PFSK-1 (cell line): Measurements from ENCODE around the gene LGR5.

Experiments
- FOXP2 ChIP-seq: optimal IDR thresholded peaks from 2 replicates; pipeline ENCODE3; 2011; ENCODE audit warnings: borderline replicate concordance, control low read depth, inconsistent platforms; ENCODE audit not compliant: insufficient read depth; ENCODE audit errors: extremely low read length, extremely low read depth
- POLR2AphosphoS5 ChIP-seq: IDR thresholded peaks from 2 replicates; pipeline ENCODE4 v1.6.1; 2012; ENCODE audit warnings: low read depth, mild to moderate bottlenecking, control low read depth, low read length, moderate library complexity
- SIN3A ChIP-seq: IDR thresholded peaks from 2 replicates; pipeline ENCODE4 v1.6.1; 2012; ENCODE audit warnings: mild to moderate bottlenecking, low read length, moderate library complexity, borderline replicate concordance; ENCODE audit not compliant: insufficient read depth
- TAF1 ChIP-seq: IDR thresholded peaks from 2 replicates; pipeline ENCODE4 v1.6.1; 2012; ENCODE audit warnings: low read length, control low read depth, borderline replicate concordance; ENCODE audit not compliant: insufficient read depth
- TF ChIP-seq, protein P1 (sequence below), 2 experiments: IDR thresholded peaks; 2 replicates each; pipeline versions ENCODE4 v1.6.1 to v1.8.0; 2011 to 2012; ENCODE audit warnings: low read depth in 2 of 2, low read length in 2 of 2, control low read depth in 1 of 2, inconsistent platforms in 1 of 2, mild to moderate bottlenecking in 1 of 2, moderate library complexity in 1 of 2; ENCODE audit not compliant: insufficient read depth in 1 of 2

Gene LGR5

DNA sequence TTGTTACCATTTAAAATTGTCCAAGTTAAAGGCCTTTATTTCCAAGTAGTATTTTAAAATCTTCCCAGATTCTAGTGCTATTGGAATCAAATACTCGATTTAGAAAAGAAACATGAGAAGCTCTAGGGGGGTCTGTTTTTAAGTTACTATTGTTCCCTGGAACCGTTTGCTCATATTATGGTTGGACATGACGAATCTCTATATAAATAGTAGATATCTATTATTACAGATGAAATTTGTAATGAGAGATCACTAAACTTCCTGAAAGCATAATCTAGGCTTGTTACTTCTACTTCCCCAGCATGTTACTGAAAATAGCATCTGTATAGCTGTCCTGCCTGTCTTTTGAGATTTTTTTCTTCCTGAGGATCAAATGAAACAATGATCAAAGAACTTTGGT lies 70.1 kb downstream of the LGR5 start:
- TF ChIP-seq SIN3A (no peak), POLR2AphosphoS5 (no peak), FOXP2 (no peak), TAF1 (no peak)
- TF ChIP-seq, protein P1, sequence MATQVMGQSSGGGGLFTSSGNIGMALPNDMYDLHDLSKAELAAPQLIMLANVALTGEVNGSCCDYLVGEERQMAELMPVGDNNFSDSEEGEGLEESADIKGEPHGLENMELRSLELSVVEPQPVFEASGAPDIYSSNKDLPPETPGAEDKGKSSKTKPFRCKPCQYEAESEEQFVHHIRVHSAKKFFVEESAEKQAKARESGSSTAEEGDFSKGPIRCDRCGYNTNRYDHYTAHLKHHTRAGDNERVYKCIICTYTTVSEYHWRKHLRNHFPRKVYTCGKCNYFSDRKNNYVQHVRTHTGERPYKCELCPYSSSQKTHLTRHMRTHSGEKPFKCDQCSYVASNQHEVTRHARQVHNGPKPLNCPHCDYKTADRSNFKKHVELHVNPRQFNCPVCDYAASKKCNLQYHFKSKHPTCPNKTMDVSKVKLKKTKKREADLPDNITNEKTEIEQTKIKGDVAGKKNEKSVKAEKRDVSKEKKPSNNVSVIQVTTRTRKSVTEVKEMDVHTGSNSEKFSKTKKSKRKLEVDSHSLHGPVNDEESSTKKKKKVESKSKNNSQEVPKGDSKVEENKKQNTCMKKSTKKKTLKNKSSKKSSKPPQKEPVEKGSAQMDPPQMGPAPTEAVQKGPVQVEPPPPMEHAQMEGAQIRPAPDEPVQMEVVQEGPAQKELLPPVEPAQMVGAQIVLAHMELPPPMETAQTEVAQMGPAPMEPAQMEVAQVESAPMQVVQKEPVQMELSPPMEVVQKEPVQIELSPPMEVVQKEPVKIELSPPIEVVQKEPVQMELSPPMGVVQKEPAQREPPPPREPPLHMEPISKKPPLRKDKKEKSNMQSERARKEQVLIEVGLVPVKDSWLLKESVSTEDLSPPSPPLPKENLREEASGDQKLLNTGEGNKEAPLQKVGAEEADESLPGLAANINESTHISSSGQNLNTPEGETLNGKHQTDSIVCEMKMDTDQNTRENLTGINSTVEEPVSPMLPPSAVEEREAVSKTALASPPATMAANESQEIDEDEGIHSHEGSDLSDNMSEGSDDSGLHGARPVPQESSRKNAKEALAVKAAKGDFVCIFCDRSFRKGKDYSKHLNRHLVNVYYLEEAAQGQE (IDR thresholded peaks at IDR 0.05; ENCODE audit: insufficient read depth in 1 of 2, low read depth in 2 of 2, low read length in 2 of 2) = no peak

DNA sequence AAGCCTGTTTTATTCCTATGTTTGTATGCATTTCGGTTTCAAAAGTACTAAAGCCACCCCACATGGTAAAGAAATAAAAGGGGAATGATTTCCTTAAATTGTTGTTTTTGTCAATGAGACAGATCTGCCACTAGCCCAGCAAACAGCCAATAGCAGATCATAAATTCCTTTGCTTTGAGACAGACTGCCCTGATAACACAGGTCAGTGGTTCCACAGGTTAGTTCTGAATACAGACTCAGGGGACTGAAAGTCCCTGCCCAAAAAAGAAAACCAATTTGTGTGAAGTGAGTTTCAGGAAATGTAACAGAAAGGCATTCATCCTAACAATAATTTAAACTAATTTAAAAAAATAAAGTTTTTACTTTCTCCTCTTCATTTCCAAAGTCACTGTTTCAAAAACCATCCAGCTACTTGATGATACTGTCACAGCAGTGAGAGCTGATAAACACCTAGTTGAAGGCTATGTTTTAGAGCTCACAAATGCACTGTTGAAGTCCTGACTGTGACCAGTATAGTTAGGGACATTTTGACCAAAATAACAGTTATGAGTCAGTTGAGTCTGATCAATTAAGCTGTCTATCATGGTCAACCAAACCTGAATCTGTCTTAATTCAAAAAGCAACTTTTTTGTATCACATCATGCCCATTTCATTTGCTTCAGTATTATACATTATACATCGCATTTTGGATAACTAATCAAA lies 77.7 kb downstream of the LGR5 start:
- TF ChIP-seq POLR2AphosphoS5 (no peak), SIN3A (no peak), FOXP2 (no peak), TAF1 (no peak)
- TF ChIP-seq, protein P1 (IDR thresholded peaks at IDR 0.05; ENCODE audit: insufficient read depth in 1 of 2, low read depth in 2 of 2, low read length in 2 of 2) = no peak

DNA sequence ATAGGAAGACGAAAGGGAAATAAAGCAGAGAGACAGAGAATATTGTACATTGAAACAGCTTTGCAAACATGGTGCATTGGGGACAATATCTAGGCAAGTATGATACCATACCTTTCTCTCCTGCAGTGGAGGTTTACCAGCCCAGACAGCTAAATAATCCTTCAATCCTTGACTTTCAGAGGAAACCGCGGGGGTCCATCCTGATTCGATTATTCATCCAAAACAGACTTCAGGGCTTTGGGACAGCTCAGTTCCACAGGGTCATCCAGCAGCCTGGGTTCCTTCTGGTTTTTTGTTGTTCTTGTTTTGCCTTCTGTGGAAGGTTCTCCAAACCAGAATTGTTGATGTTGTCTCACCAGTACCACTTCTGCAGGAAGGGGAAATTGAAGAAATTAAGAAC lies 81.5 kb downstream of the LGR5 start:
- TF ChIP-seq TAF1 (no peak), SIN3A (no peak), FOXP2 (no peak), POLR2AphosphoS5 (no peak)
- TF ChIP-seq, protein P1 (IDR thresholded peaks at IDR 0.05; ENCODE audit: insufficient read depth in 1 of 2, low read depth in 2 of 2, low read length in 2 of 2) = no peak

DNA sequence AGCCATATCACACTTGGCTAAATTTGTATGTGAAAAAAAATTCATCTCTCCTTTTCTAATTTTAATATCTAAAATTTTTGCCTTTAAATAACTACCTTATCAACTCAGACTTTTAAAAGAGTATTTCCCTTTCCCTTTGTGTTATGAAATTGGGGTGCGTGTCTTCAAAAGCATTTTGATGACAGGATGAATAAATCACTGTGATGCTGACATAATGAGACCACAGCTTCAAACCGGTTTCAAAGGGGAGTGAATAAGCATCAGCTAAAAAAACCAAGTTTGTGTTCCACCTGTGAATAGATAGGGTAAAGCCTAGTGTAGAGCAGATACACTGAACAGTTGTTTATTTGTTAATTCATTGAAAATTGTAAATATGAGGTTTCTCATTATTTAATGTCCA lies 85.0 kb downstream of the LGR5 start:
- TF ChIP-seq TAF1 = no peak
- TF ChIP-seq FOXP2 = no peak
- TF ChIP-seq SIN3A = no peak
- no peak for TF ChIP-seq POLR2AphosphoS5
- TF ChIP-seq, protein P1 (IDR thresholded peaks at IDR 0.05; ENCODE audit: insufficient read depth in 1 of 2, low read depth in 2 of 2, low read length in 2 of 2) = no peak

DNA sequence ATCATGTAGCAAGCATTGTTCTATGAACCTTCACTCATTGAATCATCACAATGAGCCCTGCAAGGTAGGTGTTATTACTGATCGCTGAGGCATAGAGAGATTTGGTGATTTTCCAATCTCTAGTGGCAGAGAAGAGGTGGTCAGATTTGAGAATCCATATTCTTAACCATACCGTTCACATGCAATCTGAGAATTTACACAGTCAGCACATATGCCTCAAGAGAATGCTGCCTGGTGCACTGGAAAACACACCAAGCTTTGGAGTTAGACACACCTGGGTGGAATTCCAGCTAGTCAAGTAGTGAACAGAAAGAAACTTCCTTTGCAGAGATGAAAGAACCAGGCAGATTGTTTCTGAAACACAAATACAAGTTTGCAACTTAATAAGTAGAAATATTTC lies 94.1 kb downstream of the LGR5 start:
- TF ChIP-seq FOXP2 (no peak), POLR2AphosphoS5 (no peak), SIN3A (no peak), TAF1 (no peak)
- TF ChIP-seq, protein P1 (IDR thresholded peaks at IDR 0.05; ENCODE audit: insufficient read depth in 1 of 2, low read depth in 2 of 2, low read length in 2 of 2) = no peak
